ENCODE data around the gene SLF2.
"Not testable (repeated sequence)": the region's sequence is repeated elsewhere in the genome, so short reads cannot be mapped to it uniquely, and the experiment has no call there.

The SLF2 gene

DNA sequence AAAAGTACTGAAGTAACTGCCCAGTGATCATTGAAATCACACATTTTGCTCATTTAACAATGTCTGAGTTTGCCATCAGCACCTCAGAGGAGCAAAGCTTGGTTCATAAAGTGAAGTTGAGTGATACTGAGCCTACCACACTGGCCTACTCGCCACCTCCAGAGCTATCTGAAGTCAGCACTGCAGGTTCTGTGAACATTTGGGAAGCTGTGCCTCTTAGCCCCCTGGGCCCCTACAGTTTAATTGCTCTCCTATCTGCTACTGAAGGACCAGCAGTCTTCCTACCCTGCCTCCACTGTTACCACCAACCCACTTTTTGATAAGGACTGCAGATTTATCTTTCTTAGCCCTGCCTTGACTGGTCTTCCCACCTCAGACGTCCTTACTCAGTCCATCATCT lies 54.6 kb downstream of the SLF2 start:
- no peak for DNase-seq

DNA sequence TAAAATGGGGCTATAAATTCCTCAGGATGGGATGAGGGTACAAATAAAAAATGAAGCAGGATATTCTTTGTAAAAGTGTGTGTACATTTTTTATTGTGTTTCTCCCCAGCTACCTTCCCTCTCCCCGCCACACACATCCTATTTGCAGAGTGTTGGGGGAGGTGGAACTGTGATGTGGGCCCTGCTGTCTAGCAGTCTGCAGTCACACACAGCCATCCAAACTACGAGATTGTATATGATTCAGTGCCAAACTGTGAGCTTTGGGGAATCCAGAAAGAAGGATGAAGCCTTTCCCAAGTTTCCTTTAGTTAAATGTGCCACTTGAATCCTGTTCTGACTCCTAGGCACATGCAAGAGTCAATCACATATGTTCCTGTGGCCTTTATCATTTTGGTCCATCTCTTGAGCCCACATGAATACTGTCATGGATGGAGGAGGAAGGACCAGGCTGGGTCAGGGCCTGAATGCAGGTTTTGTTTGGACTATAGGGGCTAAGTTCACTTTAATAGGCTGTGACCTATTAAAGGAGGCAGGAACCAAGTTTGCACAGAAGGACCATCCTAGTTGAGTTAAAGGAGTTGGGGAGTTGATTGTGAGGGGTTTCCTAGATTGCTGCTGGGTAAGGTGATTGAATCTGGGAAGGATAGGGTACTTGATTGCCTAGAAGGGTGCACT lies 55.4 kb downstream of the SLF2 start:
- no peak for DNase-seq

GRCh38 chr10:100968863-100969186 lies 56.1 kb downstream of the SLF2 start:
- DNase-seq = no peak

DNA sequence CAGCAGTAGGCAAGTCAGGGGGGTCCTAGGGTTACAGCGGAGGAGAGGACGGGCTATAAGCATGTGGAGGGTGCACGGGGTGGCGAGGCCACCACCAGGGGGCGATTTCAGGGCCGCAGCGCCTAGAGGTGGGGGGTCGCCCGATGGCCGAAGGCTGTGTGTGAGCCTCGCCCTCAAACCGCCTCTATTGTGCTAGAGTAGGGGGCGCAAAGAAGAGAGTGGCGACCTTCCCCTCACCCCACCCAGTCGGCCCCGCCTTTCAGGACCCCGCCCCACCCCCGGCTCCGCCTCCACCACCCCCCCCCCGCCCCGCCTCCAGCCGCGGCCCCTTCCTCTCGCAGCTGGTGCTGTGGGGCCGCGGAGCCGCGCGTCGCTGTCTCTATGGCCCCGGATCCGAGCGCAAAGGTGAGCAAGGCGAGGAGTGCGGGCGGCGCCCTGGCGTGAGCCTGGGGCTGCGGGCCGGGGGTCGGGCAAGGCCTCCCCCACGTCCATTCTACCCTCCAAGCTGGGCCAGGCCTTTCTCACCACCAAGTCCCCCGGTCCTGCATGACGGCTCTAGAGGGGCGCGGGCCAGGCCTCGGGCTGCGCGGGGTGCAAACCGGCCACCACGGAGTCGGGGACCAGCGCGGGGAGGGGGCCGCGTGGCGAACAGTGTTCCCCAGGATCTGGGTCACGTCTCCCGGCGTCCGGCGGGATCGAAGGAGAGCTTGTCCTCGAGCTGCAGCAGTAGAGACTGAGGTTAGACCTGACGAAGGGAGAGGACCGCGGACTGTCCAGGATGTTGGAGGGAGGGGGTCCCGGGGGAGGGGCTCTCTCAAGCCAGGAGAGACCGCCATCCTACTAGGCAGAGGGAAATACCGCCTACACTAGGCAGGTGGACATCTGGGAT lies 56.7 kb downstream of the SLF2 start, which contains the start of gene SEMA4G:
SEMA4G (plus strand) TSS at position 318 of the 889 bp plus-strand sequence. CDS start 3,409 bp downstream, outside the sequence.
- peak; percentile 19 for DNase-seq

GRCh38 chr10:100970076-100970913 lies 57.5 kb downstream of the SLF2 start:
- peak; percentile 12 for DNase-seq

DNA sequence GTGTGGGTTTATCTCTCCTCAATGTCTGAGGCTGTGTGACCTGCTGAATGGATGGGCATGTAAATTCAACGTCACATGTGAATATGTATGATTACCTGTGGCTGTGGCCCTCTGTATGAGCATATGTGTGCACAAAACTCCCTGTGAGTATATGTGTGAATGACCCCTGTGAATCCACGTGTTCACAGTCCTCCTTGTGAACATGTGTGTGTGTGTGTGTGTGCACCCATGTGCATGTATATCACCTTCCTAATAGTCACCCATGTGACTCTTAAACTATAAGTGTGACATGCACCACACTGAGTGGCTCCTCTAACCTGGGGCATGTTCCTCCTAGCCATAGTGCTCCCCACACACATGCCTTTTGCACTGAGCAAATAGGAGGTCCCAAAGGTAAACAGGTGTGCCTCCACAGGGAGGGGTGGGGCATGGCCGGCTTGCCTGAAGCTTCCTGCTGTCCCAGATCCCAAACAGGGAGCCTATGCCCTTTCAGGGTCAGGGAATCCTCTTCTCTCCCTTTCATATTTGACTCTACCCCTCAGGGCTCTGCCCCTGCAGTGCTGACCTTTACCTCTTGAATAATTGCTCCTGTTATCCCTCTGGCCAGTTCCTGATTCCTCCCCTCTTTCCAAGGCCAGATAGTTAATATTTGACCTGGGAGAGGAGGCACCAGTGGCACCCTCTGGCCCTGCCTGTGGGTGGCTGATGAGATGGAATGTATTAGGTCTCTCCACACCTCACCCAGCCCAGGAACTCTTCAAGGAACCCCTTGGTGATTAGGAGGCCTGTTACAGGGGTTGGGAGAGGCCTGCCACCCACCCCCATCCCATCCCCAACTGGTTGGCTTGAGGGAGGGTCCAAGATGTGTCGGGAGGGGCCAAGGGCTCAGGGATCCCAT lies 58.4 kb downstream of the SLF2 start:
- no peak for DNase-seq

DNA sequence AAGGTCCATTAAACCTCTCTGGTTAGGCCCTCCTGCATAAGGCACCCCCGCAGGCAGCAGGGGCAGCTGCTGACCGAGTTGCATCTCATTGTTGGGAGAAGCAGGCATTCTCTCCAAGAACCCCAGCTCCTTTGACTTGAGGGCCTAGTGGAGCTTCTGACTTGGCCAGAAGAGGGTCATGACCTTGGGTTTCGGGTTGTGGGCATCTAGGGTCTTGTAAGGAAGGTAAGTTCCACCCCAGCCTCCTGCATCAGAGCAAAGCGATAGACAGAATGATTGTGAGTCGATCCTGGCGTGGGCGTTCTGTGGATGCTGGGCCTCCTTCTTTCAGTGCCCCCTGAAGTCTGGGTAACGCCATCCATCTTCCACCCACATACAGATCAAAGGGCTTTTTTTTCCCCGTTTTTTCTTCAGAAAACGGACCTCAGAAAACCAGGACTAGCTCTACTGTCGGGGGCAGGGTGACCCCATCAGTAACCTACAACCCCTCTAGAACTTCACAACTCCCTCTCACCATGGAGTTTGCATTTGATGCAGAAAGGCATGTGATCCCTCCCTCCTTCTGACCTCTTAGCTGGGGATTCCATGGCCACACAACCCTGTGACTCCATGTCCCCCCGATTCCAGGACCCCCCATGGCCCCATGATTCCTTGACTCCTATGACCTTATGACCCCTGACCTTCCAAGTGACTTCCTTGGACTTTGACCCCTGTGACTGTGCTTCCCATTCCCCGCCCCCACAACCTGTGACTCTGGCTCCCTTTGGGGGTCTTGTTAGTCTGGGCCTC lies 59.5 kb downstream of the SLF2 start:
- DNase-seq = no peak

DNA sequence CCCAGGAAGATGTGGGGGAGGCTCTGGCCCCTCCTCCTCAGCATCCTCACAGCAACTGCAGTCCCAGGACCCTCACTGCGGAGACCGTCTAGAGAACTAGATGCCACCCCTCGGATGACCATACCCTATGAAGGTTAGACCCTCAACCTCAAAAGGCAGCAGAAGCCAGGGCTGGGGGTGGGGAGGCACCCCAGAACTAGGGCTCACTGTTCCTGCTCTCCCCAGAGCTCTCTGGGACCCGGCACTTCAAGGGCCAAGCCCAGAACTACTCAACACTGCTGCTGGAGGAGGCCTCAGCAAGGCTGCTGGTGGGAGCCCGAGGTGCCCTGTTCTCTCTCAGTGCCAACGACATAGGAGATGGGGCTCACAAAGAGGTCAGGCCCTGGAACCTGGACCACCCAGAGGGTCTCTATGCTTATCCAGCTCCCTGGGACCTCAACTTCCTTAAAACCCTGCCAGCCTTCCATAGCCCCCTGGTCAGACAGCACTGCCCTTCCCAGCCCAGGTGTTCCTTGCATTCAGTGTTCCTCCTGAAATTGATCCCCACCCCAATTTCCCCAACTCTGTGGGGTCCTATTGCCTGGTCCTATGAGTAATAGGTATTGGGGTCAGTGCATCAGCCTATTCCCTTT lies 60.3 kb downstream of the SLF2 start:
- DNase-seq = no peak

DNA sequence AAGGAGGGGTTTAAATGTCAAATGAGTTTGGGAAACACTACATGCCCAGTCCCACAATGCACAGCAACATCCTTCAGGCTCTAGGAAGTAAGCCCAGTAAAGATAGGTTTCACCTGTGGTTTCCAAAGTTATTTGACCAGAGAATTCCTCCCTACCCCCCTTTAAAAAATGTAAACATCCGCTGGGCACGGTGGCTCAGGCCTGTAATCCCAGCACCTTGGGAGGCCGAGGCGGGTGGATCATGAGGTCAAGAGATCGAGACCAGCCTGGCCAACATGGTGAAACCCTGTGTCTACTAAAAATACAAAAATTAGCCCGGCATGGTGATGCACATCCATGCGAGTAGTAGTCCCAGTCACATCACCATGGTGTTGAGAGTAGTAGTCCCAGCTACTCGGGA lies 62.6 kb downstream of the SLF2 start:
- not testable (repeated sequence) for DNase-seq

DNA sequence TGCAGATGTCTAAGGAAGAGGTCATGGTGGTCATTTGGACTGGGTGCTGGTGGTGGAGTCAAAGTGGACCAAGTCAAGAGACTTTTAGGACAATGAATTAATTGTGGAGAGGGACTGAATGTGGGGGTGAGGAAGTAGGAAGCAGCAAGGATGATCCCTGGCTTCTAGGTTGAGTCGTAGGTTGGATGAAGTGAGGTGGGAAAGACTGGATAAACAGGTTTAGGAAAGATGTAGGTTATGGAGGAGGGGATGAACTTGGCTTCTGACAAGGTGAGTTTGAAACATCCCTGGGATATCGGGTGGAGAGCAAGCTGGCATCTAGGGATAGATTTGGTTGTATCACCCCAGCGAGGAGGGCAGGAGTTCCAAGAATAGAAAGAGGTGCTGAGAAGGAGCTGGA lies 64.1 kb downstream of the SLF2 start:
- DNase-seq = no peak

DNA sequence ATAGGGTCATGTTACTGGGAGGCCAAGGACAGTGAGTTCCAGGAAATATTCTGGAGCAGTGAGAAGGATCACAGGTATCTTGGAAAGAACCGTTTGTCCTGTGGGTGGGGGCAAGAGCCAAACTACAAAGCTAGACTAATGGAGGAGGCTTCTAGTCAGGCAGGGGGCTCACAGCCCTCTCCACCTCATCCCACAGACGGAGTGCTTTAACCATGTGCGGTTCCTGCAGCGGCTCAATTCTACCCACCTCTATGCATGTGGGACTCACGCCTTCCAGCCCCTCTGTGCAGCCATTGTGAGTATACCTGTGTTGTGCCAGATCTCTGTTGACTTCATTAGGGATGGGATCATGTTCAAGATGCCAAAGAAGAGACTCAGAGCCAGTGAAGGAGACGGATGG lies 64.7 kb downstream of the SLF2 start:
- no peak for DNase-seq

DNA sequence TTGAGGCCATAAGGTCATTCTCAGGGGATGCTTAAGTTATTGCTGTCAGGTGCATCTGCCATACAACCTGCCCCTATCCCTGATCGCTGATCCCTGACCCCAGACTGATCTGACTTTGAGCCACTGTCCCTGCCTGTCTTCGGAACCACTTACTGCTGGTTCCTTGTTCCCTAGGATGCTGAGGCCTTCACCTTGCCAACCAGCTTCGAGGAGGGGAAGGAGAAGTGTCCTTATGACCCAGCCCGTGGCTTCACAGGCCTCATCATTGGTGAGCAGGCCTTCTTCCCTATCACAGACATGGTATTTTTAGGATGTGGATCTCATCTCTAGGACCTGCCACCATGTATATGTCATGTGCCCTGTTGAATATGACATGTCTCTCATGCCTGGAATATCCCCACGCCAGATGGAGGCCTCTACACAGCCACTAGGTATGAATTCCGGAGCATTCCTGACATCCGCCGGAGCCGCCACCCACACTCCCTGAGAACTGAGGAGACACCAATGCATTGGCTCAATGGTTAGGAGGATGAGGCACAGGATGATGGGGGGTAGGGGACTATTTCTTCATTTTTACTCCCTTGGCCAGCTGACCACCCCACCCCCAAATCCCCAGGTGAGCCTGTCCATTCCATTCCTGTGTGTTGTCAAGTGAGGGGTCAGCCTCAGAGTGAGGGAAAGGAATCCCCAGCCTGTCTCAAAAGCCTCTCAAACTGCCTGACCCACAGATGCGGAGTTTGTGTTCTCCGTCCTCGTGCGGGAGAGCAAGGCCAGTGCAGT lies 65.5 kb downstream of the SLF2 start:
- DNase-seq = no peak

DNA sequence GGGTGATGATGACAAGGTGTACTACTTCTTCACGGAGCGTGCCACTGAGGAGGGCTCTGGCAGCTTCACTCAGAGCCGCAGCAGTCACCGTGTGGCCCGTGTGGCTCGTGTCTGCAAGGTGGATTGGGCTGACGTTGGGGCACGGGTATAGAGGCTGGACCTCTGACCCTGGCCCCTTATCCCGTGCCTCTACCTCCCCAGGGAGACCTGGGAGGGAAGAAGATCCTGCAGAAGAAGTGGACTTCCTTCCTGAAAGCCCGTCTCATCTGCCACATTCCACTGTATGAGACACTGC lies 66.1 kb downstream of the SLF2 start:
- no peak for DNase-seq

- DNase-seq = no peak
These were observed 67.1 kb downstream of the SLF2 start for GRCh38 chr10:100979791-100980272.

GRCh38 chr10:100980311-100980710 lies 67.5 kb downstream of the SLF2 start:
- no peak for DNase-seq

- DNase-seq = no peak
These were observed 67.9 kb downstream of the SLF2 start for GRCh38 chr10:100980711-100981110.

GRCh38 chr10:100981178-100981772 lies 68.5 kb downstream of the SLF2 start:
- DNase-seq = no peak

GRCh38 chr10:100982916-100983830 lies 70.4 kb downstream of the SLF2 start:
- DNase-seq = no peak
